Measurements from ENCODE around the gene SELP. TPM values are rescaled to one million over a fixed set of nuclear protein-coding genes. Genes with fewer than 3 reads are reported as not detected.

Gene SELP
- total and polyA plus RNA-seq, 2 of the 13 experiments (the other 11 are each of a cell fraction or from before 2014, with no cell fraction given), result 0.11 TPM; not detected in 1

DNA sequence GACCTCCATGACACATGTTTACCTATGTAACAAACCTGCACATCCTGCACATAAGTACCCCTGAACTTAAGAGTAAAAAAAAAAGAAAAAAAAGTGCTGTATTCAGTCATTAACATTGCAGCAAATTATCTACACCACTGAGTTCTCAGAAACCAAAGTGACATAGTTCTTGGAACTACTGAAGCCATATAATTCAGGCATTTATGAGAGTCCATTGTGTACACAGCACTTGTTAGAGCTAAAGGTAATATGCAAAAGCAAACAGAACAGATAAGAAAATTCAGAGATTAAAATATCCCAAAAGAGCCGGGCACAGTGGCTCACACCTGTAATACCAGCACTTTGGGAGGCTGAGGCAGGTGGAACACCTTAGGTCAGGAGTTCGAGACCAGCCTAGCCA, 81.6 kb downstream of the SELP start (continued):
- TF ChIP-seq, protein P1, sequence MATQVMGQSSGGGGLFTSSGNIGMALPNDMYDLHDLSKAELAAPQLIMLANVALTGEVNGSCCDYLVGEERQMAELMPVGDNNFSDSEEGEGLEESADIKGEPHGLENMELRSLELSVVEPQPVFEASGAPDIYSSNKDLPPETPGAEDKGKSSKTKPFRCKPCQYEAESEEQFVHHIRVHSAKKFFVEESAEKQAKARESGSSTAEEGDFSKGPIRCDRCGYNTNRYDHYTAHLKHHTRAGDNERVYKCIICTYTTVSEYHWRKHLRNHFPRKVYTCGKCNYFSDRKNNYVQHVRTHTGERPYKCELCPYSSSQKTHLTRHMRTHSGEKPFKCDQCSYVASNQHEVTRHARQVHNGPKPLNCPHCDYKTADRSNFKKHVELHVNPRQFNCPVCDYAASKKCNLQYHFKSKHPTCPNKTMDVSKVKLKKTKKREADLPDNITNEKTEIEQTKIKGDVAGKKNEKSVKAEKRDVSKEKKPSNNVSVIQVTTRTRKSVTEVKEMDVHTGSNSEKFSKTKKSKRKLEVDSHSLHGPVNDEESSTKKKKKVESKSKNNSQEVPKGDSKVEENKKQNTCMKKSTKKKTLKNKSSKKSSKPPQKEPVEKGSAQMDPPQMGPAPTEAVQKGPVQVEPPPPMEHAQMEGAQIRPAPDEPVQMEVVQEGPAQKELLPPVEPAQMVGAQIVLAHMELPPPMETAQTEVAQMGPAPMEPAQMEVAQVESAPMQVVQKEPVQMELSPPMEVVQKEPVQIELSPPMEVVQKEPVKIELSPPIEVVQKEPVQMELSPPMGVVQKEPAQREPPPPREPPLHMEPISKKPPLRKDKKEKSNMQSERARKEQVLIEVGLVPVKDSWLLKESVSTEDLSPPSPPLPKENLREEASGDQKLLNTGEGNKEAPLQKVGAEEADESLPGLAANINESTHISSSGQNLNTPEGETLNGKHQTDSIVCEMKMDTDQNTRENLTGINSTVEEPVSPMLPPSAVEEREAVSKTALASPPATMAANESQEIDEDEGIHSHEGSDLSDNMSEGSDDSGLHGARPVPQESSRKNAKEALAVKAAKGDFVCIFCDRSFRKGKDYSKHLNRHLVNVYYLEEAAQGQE (IDR thresholded peaks at IDR 0.05; ENCODE audit: borderline replicate concordance in 1 of 2, low read depth in 1 of 2, low read length in 2 of 2), result no peak
- TF ChIP-seq ZNF10 (CRISPR knock-in tag; IDR thresholded peaks at IDR 0.05; ENCODE audit: borderline replicate concordance, low read depth) (no peak), HOXA9 (CRISPR knock-in tag; IDR thresholded peaks at IDR 0.05; ENCODE audit: borderline replicate concordance) (no peak), SP2 (CRISPR knock-in tag; IDR thresholded peaks at IDR 0.05) (no peak), POGK (CRISPR knock-in tag; conservative IDR thresholded peaks at IDR 0.05) (no peak), ZFAT (CRISPR knock-in tag; conservative IDR thresholded peaks at IDR 0.05) (no peak), ELF4 (CRISPR knock-in tag; IDR thresholded peaks at IDR 0.05; ENCODE audit: borderline replicate concordance) (no peak), ZNF34 (CRISPR knock-in tag; IDR thresholded peaks at IDR 0.05; ENCODE audit: borderline replicate concordance) (no peak), ZNF709 (CRISPR knock-in tag; IDR thresholded peaks at IDR 0.05) (no peak)

Measured in HepG2 (cell line).